Lower leg skin (tissue), 3 donors: ENCODE data around the gene CR1L.

ENCODE experiments used
- POLR2A ChIP-seq, 2 donors: fragments of 450-650 bp; IDR thresholded peaks; one replicate each; pipeline ENCODE4 v1.6.1; 2016 to 2017; ENCODE audit warnings: antibody characterized with exemption in 2 of 2, mild to moderate bottlenecking in 1 of 2, moderate library complexity in 1 of 2
- TF ChIP-seq, protein P1 (sequence below), 3 donors: fragments of 450-650 bp; IDR thresholded peaks; one replicate each; pipeline ENCODE4 v1.5.1; 2016; ENCODE audit warnings: antibody characterized with exemption in 3 of 3, mild to moderate bottlenecking in 3 of 3, moderate library complexity in 2 of 3

GRCh38 chr1:207745839-207746767 lies 101.2 kb downstream of the CR1L start:
- TF ChIP-seq, protein P1, sequence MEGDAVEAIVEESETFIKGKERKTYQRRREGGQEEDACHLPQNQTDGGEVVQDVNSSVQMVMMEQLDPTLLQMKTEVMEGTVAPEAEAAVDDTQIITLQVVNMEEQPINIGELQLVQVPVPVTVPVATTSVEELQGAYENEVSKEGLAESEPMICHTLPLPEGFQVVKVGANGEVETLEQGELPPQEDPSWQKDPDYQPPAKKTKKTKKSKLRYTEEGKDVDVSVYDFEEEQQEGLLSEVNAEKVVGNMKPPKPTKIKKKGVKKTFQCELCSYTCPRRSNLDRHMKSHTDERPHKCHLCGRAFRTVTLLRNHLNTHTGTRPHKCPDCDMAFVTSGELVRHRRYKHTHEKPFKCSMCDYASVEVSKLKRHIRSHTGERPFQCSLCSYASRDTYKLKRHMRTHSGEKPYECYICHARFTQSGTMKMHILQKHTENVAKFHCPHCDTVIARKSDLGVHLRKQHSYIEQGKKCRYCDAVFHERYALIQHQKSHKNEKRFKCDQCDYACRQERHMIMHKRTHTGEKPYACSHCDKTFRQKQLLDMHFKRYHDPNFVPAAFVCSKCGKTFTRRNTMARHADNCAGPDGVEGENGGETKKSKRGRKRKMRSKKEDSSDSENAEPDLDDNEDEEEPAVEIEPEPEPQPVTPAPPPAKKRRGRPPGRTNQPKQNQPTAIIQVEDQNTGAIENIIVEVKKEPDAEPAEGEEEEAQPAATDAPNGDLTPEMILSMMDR (IDR thresholded peaks at IDR 0.05), result no peak
- no peak for TF ChIP-seq POLR2A (IDR thresholded peaks at IDR 0.05)
